Mesodermal cell (in vitro differentiated cells): ENCODE measurements around the gene FAM227B.

ENCODE experiments used
- H3K27ac ChIP-seq: 2 replicates; pipeline ENCODE4 v1.7.0; 2013; ENCODE audit warnings: mild to moderate bottlenecking, low read depth, low read length, moderate library complexity; ENCODE audit not compliant: severe bottlenecking
- H3K36me3 ChIP-seq: 2 replicates; pipeline ENCODE4 v1.7.1; 2013; ENCODE audit warnings: mild to moderate bottlenecking, low read length, moderate library complexity; ENCODE audit not compliant: control insufficient read depth, insufficient read depth
- H3K4me1 ChIP-seq: one replicate; pipeline ENCODE4 v1.7.1; 2013; ENCODE audit warnings: mild to moderate bottlenecking, low read length; ENCODE audit not compliant: insufficient read depth, control insufficient read depth, poor library complexity, severe bottlenecking
- H3K4me3 ChIP-seq: 2 replicates; pipeline ENCODE4 v1.7.0; 2013; ENCODE audit warnings: low read length, control low read depth, mild to moderate bottlenecking; ENCODE audit not compliant: insufficient read depth, poor library complexity, severe bottlenecking; ENCODE audit errors: extremely low read depth
- H3K9me3 ChIP-seq: 2 replicates; pipeline ENCODE4 v1.7.1; 2013; ENCODE audit warnings: mild to moderate bottlenecking, low read length, moderate library complexity; ENCODE audit not compliant: control insufficient read depth
- WGBS, 2 experiments: methylation state at CpG; one replicate each; pipeline ENCODE4 v1.1.5; 2013; ENCODE audit warnings: missing lambda C conversion rate in 2 of 2; ENCODE audit not compliant: insufficient coverage in 2 of 2; 5-methylcytosine and 5-hydroxymethylcytosine counted together

Gene FAM227B

GRCh38 chr15:49441356-49441755, 179.3 kb downstream of the FAM227B start:
- H3K4me1 ChIP-seq, result no peaks in the 10 kb centered on the region
- no peak overlapping the region for H3K27ac ChIP-seq
- H3K36me3 ChIP-seq, result no peaks in the 10 kb centered on the region
- H3K9me3 ChIP-seq, result no peaks in the 10 kb centered on the region
- H3K4me3 ChIP-seq, result no peak overlapping the region

GRCh38 chr15:49439678-49440395, 180.8 kb downstream of the FAM227B start:
- WGBS, 2 experiments, result no CpG with 5 or more reads among the region's 5 CpGs
- Histone ChIP-seq H3K4me1 (no peaks in the 10 kb centered on the region), H3K9me3 (no peaks in the 10 kb centered on the region), H3K4me3 (no peak overlapping the region), H3K36me3 (no peaks in the 10 kb centered on the region), H3K27ac (no peak overlapping the region)

DNA sequence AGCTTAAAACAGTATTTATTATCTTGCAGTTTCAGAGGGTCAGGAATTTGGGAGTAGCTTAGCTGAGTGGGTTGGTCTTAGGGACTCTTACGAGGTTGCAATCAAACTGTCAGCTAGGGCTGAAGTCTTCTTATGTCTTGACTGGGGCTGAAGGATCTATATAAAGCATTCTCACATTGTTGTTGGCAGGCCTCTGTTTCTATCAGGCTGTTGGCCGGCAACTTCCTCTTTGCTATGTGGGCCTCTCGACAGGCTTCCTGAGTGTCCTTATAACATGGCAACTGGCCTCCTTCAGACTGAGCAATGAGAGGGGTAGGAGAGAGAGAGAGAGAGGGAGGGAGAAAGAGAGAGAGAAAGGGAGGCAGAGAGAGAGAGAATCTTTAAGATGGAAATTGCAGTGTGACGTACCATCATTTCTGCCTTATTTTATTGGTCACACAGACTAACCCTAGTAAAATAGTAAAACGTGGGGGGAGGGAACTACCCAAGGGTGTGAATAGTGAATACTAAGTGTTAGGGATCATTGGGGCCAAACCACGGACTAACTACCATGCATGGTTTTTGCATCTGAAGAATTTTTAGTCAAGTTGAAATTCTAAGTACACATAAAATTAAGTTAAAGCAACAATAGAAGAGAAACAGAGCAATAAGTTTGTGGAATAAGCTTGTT, 181.5 kb downstream of the FAM227B start:
- H3K4me1 ChIP-seq, result no peaks in the 10 kb centered on the region
- peak overlapping the region; percentile 32 for H3K27ac ChIP-seq
- no peaks in the 10 kb centered on the region for H3K36me3 ChIP-seq
- H3K4me3 ChIP-seq, result no peak overlapping the region
- no peaks in the 10 kb centered on the region for H3K9me3 ChIP-seq
- WGBS, 2 experiments, result 87 to 100% methylated on average over 1 to 2 of the region's 6 CpGs

- Histone ChIP-seq H3K27ac (no peak overlapping the region), H3K9me3 (no peaks in the 10 kb centered on the region), H3K4me3 (no peak overlapping the region), H3K4me1 (no peaks in the 10 kb centered on the region), H3K36me3 (no peaks in the 10 kb centered on the region)
- WGBS, 2 experiments, result 100% methylated on average over 1 of the region's 2 CpGs; no CpG with 5 or more reads in 1 of the 2 experiments
Observed at GRCh38 chr15:49436751-49437150, 183.9 kb downstream of the FAM227B start.

DNA sequence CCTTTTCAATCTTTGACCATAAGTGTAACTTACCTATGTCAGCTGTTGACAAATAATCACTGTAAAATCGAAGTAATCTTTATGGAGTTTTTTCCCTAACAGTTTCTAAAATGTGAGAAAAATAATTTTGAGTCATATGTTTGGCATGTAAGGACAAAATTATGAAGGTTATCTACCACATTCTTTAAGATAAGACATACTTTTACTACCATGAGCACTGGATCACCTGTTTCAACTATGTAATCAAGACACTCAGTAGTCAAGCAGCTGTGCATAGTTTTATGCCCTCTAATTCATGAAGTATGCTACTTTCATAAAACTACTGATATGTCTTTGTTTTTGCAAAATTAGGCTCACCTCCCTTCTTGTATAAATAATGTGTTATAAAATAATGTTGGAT, 185.4 kb downstream of the FAM227B start:
- Histone ChIP-seq H3K9me3 (no peaks in the 10 kb centered on the region), H3K4me3 (no peak overlapping the region), H3K36me3 (no peaks in the 10 kb centered on the region), H3K4me1 (no peaks in the 10 kb centered on the region), H3K27ac (no peak overlapping the region)
- no CpG with 5 or more reads among the region's 1 CpG for WGBS, 2 experiments

DNA sequence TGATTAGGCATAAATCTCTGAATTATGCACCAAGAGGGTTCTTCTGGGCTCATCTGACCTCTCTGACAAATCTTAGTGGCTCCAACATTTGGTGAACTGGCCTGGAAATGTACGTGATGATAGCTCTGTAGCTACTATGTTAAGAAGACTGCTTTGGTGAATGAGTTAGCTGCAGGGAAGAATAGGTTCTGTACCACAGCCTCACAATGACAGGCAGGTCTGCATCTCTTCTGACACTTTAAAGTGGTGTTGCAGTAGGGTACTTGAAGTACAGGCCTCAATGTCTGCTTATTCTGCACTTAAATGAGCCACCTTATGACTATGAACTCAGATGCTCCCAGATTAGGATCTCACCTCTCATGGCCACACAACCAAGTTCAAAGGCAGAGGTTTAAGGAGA, 190.6 kb downstream of the FAM227B start:
- Histone ChIP-seq H3K4me1 (no peaks in the 10 kb centered on the region), H3K36me3 (no peaks in the 10 kb centered on the region), H3K27ac (no peak overlapping the region), H3K4me3 (no peak overlapping the region), H3K9me3 (no peaks in the 10 kb centered on the region)
- 100% methylated on average over 1 of the region's 1 CpG; no CpG with 5 or more reads in 1 of the 2 experiments for WGBS, 2 experiments

- WGBS, 2 experiments, result 93 to 100% methylated on average over 3 to 4 of the region's 5 CpGs
- Histone ChIP-seq H3K27ac (no peak overlapping the region), H3K4me3 (no peak overlapping the region), H3K9me3 (no peaks in the 10 kb centered on the region), H3K36me3 (no peaks in the 10 kb centered on the region), H3K4me1 (no peaks in the 10 kb centered on the region)
Observed at GRCh38 chr15:49428409-49429095, 192.1 kb downstream of the FAM227B start.

DNA sequence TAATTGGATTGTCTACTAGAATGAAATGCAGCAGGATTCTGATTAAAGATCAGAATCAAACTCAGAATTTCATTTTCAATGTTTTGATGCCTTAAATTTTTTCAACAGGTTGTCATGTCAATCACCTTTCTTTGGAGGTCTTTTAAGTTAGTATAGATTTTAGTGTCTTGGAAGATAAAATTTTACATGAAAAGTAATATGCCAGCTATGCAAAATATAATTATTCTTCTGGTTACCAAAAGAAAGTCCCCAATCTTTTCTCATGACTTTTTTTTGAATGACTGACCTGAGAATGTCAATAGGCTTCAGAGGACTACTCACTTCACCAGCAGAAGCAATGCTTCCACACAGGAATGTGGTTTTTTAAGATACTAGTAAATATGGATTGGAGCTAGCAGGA, 193.2 kb downstream of the FAM227B start:
- H3K9me3 ChIP-seq, result no peaks in the 10 kb centered on the region
- H3K4me1 ChIP-seq, result no peaks in the 10 kb centered on the region
- H3K27ac ChIP-seq, result no peak overlapping the region
- H3K4me3 ChIP-seq, result no peak overlapping the region
- H3K36me3 ChIP-seq, result no peaks in the 10 kb centered on the region

- no peaks in the 10 kb centered on the region for H3K36me3 ChIP-seq
- H3K9me3 ChIP-seq, result no peaks in the 10 kb centered on the region
- no peak overlapping the region for H3K27ac ChIP-seq
- WGBS, 2 experiments, result no CpG with 5 or more reads among the region's 1 CpG
- H3K4me1 ChIP-seq, result no peaks in the 10 kb centered on the region
- H3K4me3 ChIP-seq, result no peak overlapping the region
Observed at GRCh38 chr15:49424954-49425353, 195.7 kb downstream of the FAM227B start.

DNA sequence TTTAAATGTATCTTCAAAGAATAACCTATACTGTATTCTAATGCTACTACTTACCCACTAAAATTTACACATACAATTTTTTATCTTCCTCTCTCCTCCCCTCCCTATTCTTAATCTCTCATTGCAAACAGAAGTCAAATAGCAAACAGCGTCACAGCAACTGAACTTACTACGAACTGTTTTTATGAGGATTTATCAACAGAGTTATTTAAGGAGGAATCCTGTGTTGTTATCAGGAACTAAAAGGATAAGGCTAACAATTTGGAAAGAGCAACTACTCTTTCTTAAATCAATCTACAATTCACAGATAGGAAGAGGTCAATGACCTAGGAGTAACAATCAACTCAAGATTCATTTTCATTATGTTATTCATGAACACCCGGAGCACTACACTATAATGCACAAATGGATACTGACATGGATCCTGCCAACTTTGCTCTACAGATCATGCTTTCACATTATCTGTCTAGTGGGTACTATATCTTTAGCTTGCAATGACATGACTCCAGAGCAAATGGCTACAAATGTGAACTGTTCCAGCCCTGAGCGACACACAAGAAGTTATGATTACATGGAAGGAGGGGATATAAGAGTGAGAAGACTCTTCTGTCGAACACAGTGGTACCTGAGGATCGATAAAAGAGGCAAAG, 196.6 kb downstream of the FAM227B start:
- 88 to 92% methylated on average over 3 to 4 of the region's 6 CpGs for WGBS, 2 experiments
- Histone ChIP-seq H3K9me3 (no peaks in the 10 kb centered on the region), H3K4me3 (no peak overlapping the region), H3K27ac (peak overlapping the region; percentile 30), H3K36me3 (no peaks in the 10 kb centered on the region), H3K4me1 (no peaks in the 10 kb centered on the region)
